Amniotic epithelial cell (primary cell): ENCODE data around the gene ITPKA.
"Not testable (repeated sequence)": the region's sequence is repeated elsewhere in the genome, so short reads cannot be mapped to it uniquely, and the experiment has no call there.

Source experiments
- DNase-seq: peaks from one replicate; pipeline ENCODE4 v3.0.0-alpha.2; 2010; ENCODE audit warnings: low read depth

Gene ITPKA

DNA sequence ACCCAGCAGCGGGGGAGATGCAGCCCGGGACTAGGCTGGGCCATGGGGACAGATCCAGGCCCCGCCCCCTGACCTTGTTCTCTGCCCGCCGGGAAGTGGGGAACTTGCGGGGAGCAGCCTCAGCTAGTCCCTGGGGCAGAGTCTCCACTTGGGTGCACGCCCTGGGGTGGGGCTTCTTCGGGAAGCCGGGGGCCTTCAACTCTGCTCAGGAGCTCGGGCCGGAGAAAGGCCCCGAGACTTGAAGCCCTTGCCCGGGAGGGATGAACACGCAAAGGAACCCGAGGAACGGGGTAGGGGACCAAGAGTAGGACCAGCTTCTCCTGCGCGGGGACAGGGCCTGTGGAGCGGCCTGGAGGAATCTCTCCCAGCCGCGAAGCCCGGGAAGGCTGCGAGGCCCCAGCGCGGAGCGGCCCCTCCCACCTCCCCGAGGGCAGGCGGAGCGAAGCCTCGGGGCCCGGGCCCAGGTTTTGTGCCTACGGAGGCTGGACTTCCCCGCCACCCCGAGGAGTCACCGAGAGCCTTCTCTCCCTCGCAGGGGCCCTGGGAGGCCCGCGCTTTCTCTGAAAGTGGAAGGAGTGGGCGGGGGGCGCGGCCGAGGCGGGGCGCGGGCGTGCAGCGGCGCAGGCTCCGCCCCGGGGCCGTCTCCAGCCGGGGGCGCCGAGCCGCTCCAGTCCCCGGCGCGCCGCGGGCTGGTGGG is at the start of gene ITPKA:
Gene ITPKA (plus strand): TSS at position 670 of the 697 bp plus-strand sequence. CDS start 54 bp downstream, outside the sequence.
- peak; percentile 74 for DNase-seq

DNA sequence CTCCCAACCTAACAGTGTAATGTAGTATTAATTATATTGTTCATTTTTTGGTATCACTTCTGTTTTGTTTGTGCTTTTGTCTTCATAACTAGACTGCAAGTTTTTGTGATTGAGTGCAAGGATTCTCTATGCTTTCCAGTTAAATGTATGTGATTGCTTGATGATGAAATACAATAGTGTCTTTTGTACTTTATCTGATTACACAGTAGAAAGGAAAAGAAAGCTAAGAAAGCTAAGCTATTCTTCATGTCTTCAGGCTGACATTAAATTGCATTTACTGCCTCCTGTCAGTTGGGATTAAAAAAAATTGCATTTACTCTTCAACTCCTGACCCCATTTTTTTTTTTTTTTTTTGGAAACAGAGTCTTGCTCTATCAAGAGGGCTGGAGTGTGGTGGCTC is 48.3 kb upstream of the ITPKA start:
- no peak for DNase-seq

DNA sequence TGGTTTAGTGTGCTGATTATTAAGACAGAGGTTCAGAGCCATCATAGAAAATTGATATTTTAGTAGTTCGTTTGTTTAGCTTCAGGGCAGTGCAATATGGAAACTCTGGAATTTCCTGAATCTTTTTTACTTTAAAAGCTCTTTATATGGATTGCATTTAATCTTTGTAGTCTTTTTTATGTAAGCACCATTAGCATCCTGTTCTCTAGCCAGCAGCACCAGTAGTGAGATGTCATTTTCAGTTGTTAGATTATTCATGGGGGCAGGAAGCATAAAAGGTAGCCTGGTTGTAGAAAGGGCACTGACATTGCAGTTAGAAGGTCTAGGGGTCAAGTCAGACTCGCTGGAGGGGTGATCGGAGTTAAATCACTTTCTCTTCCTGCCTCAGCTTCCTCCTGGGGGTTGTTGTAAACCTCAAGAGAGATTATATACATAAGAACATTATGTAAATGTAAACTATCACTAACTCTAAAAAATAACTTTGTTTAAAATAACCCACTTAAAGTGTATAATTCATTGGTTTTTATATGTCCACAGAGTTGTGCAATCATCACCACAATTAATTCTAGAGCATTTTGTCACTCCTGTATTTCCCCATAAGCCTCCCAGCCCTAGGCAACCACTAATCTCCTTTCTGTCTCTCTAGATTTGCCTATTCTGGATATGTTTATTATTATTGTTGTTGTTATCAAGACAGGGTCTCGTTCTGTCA is 31.4 kb upstream of the ITPKA start:
- DNase-seq, result peak; percentile 80

DNA sequence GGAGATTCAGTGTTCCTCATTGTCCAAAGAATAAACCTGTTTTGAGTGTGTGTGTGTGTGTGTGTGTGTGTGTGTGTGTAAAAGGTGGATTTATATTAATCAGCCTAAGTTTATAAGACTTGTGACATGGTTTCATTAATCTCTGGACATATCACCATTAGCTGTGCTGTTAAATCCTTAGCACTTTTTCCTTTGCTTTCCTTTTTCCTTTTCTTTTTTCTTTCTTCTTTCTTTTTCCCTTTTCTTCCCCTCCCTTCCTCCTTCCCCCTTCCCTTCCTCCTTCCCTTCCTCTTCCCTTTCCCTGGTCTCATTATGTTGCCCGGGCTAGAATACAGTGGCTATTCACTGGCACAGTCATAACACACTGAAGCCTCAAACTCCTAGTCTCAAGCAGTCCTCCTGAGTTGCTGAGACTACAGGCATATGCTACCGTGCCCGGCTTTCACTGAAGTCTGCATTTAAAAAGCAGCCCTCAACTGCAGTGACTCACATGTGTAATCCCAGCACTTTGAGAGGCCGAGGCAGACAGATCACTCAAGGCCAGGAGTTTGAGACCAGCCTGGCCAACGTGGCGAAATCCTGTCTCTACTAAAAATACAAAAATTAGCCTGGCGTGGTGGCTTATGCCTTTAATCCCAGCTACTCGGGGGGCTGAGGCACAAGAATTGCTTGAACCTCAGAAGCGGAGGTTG is 28.6 kb upstream of the ITPKA start:
- peak; percentile 56 for DNase-seq

DNA sequence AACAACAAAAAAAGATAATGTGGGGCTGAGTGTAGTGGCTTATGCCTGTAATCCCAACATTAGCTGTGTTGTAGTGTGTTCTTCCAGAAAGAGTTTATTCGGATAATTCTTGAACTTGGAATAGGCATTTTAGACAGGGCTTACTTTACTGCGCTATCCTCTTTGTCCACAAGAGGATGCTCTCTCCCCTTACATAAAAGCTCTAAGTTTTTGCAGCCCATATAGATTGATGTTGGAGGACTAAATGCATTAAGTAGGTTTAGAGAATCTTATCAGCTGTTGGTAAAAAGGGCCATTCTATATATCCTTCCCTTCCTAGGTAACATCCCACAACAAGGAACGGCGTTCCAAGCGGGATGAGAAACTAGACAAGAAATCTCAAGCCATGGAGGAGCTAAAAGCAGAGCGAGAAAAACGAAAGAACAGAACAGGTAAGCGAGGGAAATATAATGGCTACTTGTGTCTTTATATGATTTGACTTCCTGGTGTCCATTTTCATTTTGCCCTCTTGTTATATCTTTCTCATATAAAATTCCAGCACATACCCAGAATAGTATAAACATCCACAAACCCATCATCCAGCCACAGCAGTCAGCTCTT is 27.8 kb upstream of the ITPKA start:
- DNase-seq, result peak; percentile 72

DNA sequence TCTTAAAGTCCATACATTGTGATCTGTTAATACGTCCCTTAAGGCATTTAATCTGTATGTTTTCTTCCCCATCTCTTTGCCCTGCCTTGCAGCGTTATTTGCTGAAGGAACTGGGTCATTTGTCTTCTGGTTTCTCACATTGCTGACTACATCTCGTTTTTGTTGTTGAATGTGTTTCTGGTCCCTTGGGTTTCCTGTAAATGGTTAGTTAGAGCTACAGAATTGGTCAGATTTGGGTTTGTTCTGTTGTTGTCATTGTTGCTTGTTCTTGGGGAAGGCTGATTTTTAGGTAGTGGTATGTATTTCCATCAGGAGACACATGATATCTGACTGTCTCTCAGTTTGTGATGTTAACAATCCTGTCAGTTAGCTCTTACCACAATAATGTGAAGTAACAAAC is 27.0 kb upstream of the ITPKA start:
- no peak for DNase-seq

DNA sequence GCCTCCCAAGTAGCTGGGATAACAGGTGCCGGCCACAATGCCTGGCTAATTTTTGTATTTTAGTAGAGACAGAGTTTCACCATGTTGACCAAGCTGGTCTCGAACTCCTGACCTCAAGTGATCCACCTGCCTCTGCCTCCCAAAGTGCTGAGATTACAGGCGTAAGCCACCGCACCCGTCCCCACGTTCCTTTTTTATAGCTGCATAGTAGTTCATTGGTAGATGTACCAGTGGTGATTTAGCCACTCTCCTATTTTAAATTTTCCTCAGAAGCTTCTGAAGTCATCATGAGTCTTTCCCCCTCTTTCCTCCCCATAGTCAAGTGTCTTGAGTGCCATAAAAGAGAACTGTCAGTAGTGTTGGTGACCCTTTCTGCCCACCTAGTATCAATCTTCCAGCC is 24.0 kb upstream of the ITPKA start:
- DNase-seq, result not testable (repeated sequence)

DNA sequence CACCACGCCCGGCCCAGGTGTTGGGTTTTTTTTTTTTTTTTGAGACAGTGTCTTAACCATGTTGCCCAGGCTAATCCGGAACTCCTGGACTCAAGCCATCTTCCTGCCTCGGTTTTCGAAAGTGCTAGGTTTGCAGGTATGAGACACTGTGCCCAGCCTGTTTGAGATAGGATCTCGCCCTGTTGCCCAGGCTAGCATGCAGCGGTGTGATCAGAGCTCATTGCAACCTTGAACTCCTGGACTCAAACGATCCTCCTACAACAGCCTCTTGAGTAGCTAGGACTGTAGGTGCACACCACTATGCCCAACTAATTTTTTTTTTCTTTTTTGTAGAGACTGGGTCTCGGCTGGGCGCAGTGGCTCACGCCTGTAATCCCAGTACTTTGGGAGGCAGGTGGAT is 20.3 kb upstream of the ITPKA start:
- no peak for DNase-seq

DNA sequence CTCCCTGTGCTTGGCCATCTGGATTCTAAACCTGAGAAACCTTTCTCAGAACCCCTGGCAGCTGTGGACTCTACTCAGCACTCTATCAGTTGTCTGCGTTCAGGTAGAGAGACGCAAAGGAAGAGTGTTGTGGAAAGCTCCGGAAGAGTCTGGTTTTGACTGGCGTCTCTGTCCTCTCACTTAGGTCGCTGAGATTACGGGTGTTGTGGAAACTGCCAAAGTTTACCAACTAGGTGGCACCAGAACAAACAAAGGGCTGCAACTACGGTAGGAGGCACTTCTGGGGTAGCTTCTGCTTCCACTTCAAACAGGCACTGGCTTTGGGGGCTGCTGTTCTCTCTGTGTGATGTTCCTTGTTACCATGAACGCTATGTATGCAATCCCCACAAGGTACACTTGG is 19.2 kb upstream of the ITPKA start:
- DNase-seq, result no peak

DNA sequence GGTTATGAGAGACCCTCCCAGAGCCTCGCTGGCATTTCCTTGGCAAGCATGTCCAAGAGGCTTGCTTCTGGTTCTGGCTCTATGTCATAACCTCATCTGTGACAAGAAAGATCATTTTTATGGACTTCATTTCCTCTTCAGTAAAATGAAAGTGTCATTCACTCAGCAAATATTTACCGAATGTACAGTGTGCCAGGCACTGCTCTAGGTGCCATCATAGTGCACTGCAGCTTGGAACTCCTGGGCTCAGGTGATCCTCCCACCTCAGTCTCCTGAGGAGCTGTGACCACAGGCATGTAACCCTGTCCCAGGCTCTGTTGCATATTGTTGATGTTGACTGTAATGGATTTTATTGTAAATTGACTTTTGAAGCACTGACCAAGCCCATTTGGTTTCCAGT is 18.7 kb upstream of the ITPKA start:
- no peak for DNase-seq

DNA sequence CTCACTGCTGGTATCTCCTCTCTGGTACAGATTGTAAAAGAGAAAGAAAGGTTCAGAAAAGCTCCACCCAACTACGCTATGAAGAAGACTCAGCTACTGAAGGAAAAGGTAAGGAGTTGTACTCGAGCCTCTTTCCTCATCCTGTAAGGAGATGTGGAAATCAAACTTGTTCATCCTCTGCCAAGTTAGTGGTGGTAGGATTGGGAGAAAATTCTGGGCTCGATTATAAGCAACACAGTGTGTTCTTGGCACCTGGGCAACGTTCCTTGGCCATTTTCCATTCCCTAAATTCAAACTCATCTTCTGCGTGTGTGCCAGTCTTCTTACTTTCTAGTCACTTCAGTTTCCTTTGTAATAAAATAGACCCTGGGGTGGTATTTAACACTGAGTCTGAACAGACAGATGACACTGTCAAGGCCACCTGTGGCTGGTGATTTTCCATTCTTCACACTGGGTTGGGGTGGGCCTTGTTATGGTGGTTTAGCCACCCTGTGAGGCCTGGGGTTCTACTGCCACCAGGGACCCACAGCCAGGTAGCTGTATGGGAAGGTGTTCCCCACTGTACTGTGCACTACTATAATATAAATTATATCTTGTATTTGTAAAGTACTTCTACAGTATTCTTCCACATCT is 17.1 kb upstream of the ITPKA start:
- peak; percentile 84 for DNase-seq

DNA sequence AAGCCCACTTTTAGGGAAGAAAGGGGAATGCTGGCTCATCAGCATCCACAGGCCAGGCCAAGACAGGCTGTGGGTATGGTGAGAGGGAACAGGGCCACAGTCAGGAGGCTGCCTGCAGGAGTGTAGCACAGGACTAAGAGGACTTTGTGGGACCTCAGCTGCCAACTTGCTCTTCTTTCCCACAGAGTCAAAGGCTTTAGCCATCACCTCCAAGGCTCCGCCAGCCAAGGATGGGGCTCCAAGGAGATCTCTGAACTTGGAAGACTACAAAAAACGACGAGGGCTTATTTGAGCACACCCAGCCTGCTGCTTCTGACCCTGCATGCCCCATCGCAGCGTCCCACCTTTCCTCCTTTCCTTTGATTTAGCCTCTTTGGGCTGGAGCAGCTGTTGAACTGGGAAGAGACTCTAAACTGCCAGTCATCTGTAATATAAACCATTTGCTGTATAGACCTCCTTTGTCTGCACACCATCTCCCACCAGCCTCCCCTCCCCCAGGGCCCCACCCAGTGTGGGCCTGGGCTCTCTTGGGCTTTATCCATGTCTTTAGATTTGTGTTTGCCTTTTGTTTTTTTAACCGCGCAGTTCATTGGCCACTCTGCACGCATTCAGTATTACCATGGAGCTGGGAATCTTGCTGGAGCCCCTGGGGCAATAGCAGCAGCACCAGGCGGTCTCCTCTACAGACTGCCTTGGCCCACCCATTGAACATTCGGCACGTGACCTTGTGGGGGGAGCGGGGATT is 13.1 kb upstream of the ITPKA start:
- DNase-seq, result no peak

DNA sequence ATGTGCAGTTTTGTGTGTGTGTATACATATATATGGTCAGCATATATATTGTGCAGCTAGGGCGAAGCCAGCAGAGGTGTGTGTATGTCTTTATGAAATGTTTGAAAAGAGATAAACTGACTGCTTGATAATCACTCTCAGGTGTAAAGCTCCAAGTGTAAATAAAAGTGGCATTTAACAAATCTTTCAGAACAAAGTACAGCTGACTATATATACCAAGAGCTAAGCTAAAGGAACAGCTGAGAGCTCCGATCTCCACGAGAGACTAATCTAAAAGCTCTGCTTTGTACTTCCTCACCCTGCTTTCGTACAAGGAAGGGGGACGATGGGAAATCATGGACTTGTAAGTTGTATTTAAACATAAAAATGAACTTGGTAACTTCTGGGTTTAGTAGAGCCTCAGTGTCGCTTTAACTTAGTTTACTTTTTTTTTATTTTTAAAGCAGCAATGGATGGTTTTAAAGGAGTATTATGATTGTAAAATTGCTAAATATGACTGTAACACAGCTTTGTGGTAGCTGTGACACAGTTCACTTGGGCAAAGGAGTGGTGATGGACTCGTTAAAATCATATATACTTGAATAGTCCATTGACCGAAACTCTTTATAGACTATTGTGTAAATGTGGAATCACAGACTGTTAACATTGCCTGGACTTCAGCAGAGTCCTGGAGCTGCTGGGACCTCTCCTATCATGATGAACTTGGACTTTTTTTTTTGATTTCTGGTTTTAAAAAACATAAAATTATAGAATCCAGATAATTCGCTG is 11.4 kb upstream of the ITPKA start:
- DNase-seq, result no peak

DNA sequence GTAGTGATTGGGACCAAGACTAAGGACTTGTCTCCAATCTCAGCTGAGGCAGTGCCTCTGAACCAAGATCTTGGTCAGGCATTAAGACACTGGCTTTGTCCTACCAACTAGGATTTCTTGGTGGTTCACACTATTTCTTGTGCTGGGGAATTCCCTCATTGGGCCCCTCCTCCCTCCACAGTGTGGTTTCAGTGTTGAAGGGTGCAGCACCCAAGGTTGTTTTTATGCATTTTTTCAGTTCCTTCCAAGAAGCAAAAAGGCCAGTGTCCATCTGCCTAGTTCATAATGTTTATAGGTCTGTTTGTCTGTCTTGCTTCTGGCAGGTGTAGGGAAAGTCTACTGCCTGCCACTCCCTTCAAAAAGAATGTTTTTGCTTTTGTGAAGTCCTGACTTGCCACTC is 10.6 kb upstream of the ITPKA start:
- DNase-seq, result no peak

DNA sequence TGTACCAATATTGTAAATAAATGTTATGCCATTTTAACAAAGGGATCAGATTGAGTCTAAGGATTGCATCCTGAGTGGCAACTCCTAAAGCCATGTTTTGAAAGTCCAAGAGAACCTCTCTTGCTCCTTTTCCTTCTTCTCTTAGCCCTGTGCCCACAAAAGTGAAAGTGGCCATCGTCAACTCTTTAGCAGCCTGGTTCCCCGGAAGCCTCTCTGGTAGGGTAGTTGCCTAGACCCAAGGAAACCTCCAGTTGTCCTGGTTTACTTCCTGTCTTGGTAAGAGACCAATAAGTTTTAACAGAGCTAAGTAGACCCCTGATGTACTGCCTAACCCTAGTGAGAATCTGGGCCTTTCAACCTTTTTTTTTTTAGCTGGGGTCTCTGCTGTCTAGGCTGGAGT is 10.2 kb upstream of the ITPKA start:
- no peak for DNase-seq

DNA sequence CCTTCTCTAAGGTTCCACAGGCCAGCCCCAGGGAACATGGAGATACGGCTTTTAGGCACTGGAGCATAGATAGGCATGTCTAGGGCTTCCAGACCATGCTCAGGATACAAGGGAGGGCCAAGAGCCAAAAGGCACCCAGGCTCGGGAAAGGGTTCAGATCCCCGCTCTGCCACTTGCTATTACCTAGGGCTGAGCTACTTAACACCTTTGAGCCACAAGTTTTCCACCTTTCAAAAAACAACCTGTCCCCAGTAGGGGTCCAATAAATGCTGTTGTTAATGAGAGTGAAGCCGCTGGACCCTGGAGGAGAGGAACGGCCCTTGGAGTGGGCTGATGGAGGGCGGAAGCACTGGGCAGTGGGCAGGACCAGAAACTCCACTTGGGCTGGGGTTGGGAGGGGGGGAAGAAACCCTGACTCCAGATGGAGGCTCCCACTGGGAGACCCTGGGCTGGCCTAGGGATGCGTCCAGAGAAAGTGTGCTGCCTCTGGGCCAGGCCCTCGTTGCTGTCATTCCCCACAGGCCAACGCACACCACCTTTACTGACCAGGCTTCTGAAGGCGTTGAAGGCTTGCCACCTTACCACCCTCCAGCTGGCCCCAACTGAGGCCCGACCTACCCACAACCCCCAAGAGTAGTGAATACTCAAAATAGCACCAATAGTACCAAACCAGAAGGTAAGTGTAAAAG is 8.6 kb upstream of the ITPKA start:
- no peak for DNase-seq

DNA sequence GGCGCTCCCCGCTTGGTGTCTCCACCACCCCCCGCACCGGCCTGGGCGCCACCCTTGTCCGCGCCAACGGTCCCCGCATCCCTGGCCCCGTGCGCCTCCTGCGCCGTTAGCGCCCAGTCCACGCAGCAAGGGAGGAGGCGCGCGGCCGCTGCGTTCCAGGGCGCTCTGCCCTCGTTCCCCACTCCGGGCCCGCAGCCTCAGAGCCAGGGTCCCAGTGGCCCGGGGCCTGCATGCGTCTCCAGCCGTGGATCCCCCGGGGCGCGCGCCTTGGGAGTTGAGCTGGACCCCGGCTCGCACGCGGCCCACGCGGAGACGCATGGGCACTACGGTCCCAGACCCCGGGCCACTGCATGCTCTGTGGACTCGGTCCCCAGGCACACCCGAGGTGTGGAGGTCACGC is 7.4 kb upstream of the ITPKA start:
- no peak for DNase-seq

DNA sequence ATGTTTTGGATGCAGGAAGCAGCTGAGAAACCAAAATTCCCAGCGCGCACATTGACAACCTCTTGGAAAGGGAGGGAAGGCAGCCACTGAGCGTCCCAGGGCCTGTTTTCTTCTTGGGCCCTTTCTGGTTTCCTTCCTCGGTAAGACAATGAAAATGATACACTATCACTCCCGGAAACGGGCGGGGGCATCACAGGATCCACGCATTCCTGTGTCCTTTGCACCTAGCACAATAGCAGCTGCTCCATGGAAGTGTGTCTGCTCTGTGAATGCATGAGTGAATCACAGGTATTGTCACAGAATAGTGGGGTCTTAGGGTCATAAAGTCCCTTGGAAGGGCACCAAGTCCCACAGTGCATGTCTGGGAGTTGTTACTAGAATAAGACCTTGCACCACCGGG is 6.3 kb upstream of the ITPKA start:
- no peak for DNase-seq

DNA sequence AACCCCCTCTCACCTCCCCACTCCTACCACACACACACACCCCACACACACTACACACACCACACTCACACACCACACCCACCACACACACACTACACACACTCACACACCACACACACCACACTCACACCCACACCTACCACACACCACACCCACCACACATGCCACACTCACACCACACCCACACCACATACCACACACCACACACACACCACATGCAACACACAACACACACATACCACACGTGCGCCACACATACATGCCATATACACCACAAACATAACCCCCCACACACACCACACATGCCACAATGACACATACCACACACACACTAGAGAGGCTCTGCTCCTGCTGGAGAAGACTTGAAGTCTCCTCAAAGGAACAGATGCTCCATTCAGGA is 5.9 kb upstream of the ITPKA start:
- peak; percentile 31 for DNase-seq

DNA sequence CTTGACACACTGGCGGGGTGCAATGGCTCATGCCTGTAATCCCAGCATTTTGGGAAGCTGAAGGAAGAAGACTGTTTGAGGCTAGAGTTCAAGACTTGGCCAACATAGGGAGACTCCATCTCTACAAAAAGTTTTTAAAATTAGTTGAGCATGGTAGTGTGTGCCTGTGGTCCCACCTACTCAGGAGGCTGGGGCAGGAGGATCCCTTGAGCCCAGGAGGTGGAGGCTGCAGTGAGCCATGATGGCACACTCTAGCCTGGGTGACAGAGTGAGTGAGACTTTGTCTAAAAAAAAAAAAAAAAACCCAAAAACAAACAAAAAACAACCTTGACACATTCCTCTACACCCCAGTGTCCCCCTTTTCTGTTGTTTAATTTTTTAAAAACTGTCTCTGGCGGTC is 4.0 kb upstream of the ITPKA start:
- no peak for DNase-seq
